ENCODE results near the gene RABGAP1. TPM values are rescaled to one million over a fixed set of nuclear protein-coding genes. Genes with fewer than 3 reads are reported as not detected.

Gene RABGAP1
- total RNA-seq, 2 experiments from 2014 or later = 19.8 to 22.0 TPM

DNA sequence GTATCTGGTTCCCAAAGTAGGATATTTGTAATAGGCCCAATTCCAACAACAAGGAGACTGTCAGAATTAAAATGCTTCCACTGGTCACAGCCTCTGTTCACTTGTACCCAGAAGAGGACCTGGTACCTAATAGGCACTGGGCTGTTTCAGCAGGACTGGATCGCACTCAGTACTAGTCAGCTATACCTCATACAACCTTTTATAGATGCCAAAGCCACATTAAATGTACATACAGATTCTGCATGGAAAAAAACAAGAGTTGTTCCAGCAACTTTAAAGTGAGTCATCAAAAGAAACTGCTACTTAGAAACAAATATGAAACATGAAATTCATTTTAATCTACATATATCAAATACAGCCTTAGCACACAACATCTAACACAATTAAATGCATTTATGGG lies 180.1 kb downstream of the RABGAP1 start:
- ChIA-PET CTCF (interaction anchor here (0.9 to 1.0 kb wide), 2 partner anchors 19 to 229 kb away, joined by 3 to 5 read pairs; no protein-coding TSS in a partner anchor), POLR2A (no interaction called here)
- intact Hi-C loops (cut with micrococcal nuclease) = no loop called here
- ATAC-seq = no peak
- Mint-ChIP-seq H3K27me3 (no peaks in the 10 kb centered on the region), H3K36me3 (ENCODE audit: low read depth) (peaks cover 1% of the 10 kb centered on the region), H3K4me1 (ENCODE audit: low read depth) (peaks cover 8% of the 10 kb centered on the region), H3K4me3 (no peak overlapping the region), H3K27ac (no peak overlapping the region), H3K9me3 (no peaks in the 10 kb centered on the region)
- TF ChIP-seq, protein P1, sequence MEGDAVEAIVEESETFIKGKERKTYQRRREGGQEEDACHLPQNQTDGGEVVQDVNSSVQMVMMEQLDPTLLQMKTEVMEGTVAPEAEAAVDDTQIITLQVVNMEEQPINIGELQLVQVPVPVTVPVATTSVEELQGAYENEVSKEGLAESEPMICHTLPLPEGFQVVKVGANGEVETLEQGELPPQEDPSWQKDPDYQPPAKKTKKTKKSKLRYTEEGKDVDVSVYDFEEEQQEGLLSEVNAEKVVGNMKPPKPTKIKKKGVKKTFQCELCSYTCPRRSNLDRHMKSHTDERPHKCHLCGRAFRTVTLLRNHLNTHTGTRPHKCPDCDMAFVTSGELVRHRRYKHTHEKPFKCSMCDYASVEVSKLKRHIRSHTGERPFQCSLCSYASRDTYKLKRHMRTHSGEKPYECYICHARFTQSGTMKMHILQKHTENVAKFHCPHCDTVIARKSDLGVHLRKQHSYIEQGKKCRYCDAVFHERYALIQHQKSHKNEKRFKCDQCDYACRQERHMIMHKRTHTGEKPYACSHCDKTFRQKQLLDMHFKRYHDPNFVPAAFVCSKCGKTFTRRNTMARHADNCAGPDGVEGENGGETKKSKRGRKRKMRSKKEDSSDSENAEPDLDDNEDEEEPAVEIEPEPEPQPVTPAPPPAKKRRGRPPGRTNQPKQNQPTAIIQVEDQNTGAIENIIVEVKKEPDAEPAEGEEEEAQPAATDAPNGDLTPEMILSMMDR (IDR thresholded peaks at IDR 0.05) = no peak
- DNase-seq = no peak

DNA sequence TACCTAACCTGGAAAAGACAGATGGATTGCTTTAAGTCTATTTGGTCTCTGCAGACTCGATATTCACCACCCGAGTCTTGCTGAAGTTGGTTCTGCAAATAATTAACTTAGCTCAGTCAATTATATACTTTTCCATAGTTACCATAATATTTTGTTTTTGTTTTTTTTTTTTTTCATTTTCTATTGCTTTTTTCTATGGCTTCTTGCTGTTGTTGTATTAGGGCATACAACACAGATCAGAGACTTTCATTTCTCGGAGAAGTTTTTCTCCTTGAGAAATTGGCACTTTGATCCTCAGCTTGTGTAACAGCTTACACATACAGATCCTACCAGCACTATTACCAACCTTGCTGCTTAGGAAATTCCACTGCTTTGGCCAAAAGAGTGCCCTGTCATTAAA lies 180.6 kb downstream of the RABGAP1 start:
- TF ChIP-seq, protein P1 (IDR thresholded peaks at IDR 0.05) = no peak
- H3K4me3 Mint-ChIP-seq = no peak overlapping the region
- intact Hi-C loops (cut with micrococcal nuclease) = no loop called here
- POLR2A ChIA-PET = interaction anchor here (1.0 kb wide), 1 partner anchor 236 kb away, joined by 3 read pairs; no protein-coding TSS in a partner anchor
- DNase-seq (no peak), ATAC-seq (no peak)
- H3K36me3 Mint-ChIP-seq (ENCODE audit: low read depth) = peaks cover 1% of the 10 kb centered on the region
- no peak overlapping the region for H3K27ac Mint-ChIP-seq
- no peaks in the 10 kb centered on the region for H3K27me3 Mint-ChIP-seq
- H3K4me1 Mint-ChIP-seq (ENCODE audit: low read depth) = peaks cover 8% of the 10 kb centered on the region
- no peaks in the 10 kb centered on the region for H3K9me3 Mint-ChIP-seq
- CTCF ChIA-PET = interaction anchor here (0.8 to 1.0 kb wide), 3 partner anchors 13 to 228 kb away, joined by 3 to 5 read pairs (median 3); no protein-coding TSS in a partner anchor

DNA sequence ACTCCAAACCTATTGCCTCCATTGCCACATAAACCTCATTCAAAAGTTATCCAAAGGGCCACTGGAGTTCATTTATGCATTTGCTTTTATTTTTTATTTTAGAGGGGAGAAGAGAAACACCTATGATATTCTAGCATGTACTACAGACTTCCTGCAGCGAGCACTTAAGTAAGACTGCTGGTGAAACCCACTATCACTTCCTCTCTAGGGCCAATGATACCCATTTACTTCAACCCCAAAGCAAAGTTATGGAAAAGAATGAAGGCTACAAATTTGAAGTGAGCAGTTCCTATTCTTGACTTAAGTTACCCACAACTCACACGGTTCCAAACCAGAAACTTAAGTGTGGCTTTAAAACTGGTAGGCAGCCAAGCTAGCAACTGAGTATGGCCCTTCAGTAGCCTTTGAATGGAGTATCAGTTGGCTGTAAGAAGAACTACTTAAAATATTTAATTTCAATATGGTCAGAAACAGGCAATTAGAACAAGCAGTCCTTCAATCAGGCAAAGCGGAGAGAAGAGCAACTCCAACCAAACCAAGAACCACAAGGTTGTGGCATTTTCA lies 186.8 kb downstream of the RABGAP1 start:
- intact Hi-C loops (cut with micrococcal nuclease) = no loop called here
- TF ChIP-seq, protein P1 (IDR thresholded peaks at IDR 0.05) = no peak
- no peaks in the 10 kb centered on the region for H3K4me1 Mint-ChIP-seq (ENCODE audit: low read depth)
- no peaks in the 10 kb centered on the region for H3K27me3 Mint-ChIP-seq
- ATAC-seq (no peak), DNase-seq (no peak)
- H3K9me3 Mint-ChIP-seq = no peaks in the 10 kb centered on the region
- no peak overlapping the region for H3K27ac Mint-ChIP-seq
- ChIA-PET POLR2A (no interaction called here), CTCF (interaction anchor here (2.2 kb wide), 1 partner anchor 222 kb away, joined by 6 read pairs; no protein-coding TSS in a partner anchor)
- peaks cover 4% of the 10 kb centered on the region for H3K36me3 Mint-ChIP-seq (ENCODE audit: low read depth)
- H3K4me3 Mint-ChIP-seq = no peak overlapping the region

DNA sequence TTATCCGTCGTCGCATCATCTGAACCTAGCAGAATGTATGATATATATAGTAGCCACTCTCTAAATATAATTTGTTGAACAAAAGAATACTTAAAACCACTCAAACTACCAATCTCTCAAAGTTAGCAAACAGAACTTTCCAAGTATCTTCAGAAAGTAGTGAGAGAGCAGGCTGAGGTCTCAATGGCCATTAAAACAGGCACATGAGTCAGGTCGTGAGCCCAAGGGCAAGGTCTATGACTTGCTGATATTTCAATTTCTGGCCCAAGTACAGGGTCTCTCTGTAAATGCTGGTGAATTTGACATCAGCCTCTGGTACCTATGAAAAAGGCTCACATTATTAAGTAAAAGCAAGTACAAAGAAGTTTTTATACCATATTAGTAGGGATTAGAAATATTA lies 187.8 kb downstream of the RABGAP1 start:
- TF ChIP-seq, protein P1 (IDR thresholded peaks at IDR 0.05) = no peak
- ChIA-PET POLR2A (no interaction called here), CTCF (no interaction called here)
- intact Hi-C loops (cut with micrococcal nuclease) = no loop called here
- no peaks in the 10 kb centered on the region for H3K9me3 Mint-ChIP-seq
- no peak overlapping the region for H3K4me3 Mint-ChIP-seq
- DNase-seq (no peak), ATAC-seq (no peak)
- no peaks in the 10 kb centered on the region for H3K27me3 Mint-ChIP-seq
- H3K36me3 Mint-ChIP-seq (ENCODE audit: low read depth) = peaks cover 4% of the 10 kb centered on the region
- no peak overlapping the region for H3K27ac Mint-ChIP-seq
- no peaks in the 10 kb centered on the region for H3K4me1 Mint-ChIP-seq (ENCODE audit: low read depth)

DNA sequence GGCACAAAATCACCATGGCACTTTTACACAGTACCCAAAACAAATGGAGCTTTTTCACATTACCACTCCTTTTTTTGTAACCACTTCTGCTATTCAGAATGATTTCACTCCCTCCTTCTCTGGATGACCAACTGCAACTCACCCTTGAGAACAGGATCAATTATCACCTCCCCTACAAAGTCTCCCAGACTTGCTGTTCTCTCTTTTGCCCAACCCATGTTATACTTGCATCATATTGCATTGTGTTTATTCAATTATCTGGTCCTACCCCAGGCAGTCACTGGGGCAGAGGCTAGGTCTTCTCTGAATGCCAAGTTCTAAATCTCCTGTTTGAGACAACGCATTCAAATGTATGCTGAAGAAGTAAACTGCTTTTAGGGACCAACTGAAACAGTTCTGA lies 188.6 kb downstream of the RABGAP1 start:
- ChIA-PET CTCF (no interaction called here), POLR2A (no interaction called here)
- no peak for ATAC-seq
- H3K27ac Mint-ChIP-seq = no peak overlapping the region
- H3K4me1 Mint-ChIP-seq (ENCODE audit: low read depth) = no peaks in the 10 kb centered on the region
- intact Hi-C loops (cut with micrococcal nuclease) = no loop called here
- H3K36me3 Mint-ChIP-seq (ENCODE audit: low read depth) = peaks cover 4% of the 10 kb centered on the region
- no peaks in the 10 kb centered on the region for H3K27me3 Mint-ChIP-seq
- TF ChIP-seq, protein P1 (IDR thresholded peaks at IDR 0.05) = no peak
- H3K9me3 Mint-ChIP-seq = no peaks in the 10 kb centered on the region
- no peak overlapping the region for H3K4me3 Mint-ChIP-seq
- no peak for DNase-seq
